ENCODE data around the gene TXN2. TPM values are rescaled to one million over a fixed set of nuclear protein-coding genes. Genes with fewer than 3 reads are reported as not detected.
A peak's percentile ranks its signal among the peaks of the same experiment; 100 is the strongest.
"Not testable (repeated sequence)": the region's sequence is repeated elsewhere in the genome, so short reads cannot be mapped to it uniquely, and the experiment has no call there.

The TXN2 gene, protein sequence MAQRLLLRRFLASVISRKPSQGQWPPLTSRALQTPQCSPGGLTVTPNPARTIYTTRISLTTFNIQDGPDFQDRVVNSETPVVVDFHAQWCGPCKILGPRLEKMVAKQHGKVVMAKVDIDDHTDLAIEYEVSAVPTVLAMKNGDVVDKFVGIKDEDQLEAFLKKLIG
- 23.1 and 36.3 TPM in 2 replicates for total RNA-seq (2012; rRNA removed)

DNA sequence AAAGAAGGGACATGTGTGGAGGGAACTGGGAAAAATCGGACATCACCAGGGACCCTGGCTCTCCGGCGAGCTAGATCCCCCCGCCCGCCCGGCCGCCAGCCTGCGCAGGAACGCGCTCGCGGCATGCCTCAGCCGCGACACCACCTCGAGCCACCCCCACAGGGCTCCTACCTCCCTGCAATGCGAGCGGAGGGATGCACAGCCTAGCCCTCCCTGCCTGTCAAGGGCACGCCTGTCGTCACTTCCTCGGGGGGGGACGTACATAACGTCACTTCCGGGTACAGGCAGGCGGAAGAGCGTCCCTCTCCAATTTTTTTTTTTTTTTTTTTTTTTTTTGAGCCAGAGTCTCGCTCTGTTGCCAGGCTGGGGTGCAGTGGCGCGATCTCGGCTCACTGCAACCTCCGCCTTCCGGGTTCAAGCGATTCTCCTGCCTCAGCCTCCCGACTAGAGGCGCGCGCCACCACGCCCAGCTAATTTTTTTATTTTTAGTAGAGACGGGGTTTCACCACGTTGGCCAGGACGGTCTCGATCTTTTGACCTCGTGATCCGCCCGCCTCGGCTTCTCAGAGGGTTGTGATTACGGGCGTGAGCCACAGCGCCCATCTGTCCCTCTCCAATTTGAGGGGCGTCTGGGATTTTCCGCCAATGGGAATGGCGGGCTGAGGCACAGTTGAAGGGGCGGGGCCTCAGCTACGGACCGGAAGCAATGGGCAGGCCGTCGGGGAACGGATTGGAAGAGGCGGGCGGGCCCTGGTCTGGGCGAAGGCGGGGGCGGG lies at the start of gene TXN2:
TSS of gene TXN2 (minus strand) at position 248 of the 776 bp plus-strand sequence. CDS start 803 bp downstream, outside the sequence.
- H3K36me3 ChIP-seq (ENCODE audit: insufficient read depth, low read length): peaks cover 12% of the 10 kb centered on the region
- H3K9me3 ChIP-seq (replicated peaks; ENCODE audit: low read length): no peaks in the 10 kb centered on the region
- H3K27me3 ChIP-seq (ENCODE audit: control insufficient read depth, insufficient read depth, low read length): no peaks in the 10 kb centered on the region
- peaks cover 9% of the 10 kb centered on the region for H3K4me1 ChIP-seq (ENCODE audit: control insufficient read depth, insufficient read depth, low read length)
- peak within 1 kb of the TSS; percentile 75 for H3K4me3 ChIP-seq (ENCODE audit: low read length)
- peak within 1 kb of the TSS; percentile 80 for H3K4me2 ChIP-seq (ENCODE audit: low read length)
- H3K9ac ChIP-seq (ENCODE audit: low read depth, low read length): peak within 1 kb of the TSS; percentile 83

DNA sequence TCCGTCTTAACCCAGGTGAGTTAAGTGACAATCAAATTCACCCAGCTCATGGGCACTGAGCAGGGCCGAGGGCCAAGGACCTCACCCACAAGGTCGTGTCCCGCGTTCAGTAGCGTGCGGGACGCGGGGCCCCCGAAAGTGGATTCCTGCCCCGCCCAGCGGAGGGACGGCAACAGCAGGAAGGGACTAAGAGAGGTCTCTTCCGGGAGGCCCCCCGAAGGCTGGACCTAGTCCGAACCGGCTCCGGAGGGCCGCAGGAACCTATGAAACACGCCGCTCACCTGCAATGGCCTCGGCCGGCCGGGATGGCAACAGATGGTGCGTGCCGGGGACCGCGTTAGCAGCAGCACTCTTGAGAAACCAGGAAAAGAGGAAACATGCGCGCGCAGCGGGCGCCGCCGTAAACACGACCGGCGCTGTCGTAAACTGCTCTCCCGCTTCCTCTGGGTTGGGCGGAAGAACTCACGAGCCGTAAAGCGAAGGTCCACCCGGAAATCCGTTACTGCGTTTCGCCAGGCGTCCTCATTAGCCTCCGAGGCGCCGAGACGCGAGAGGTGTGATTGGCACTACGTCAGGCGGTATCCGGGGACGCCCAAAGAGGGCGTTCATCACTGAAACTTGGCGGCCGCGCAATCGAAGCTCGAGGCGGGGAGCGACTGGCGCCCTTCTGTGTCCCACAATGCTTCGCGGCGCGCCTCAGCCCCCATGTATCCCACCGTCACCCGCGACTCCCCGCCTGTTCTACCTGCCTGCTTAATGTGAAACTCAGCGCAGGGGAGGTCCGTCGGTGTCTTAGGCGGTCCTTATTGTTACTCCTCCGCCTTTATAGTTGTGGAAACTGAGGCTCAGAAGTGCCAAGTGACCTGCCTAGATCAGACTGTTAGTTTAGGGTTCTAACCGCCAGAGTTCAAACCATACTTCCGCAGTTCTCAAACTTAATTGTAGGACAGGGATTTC lies 47.6 kb upstream of the TXN2 start, which contains the start of gene EIF3D:
TSS of gene EIF3D (minus strand) at position 372 of the 957 bp plus-strand sequence. CDS start 3,045 bp downstream, outside the sequence.
- Histone ChIP-seq H3K4me2 (ENCODE audit: low read length) (peak within 1 kb of the TSS; percentile 94), H3K4me1 (ENCODE audit: control insufficient read depth, insufficient read depth, low read length) (peaks cover 19% of the 10 kb centered on the region), H3K27me3 (ENCODE audit: control insufficient read depth, insufficient read depth, low read length) (no peaks in the 10 kb centered on the region), H3K36me3 (ENCODE audit: insufficient read depth, low read length) (peaks cover 29% of the 10 kb centered on the region), H3K4me3 (ENCODE audit: low read length) (peak within 1 kb of the TSS; percentile 96), H3K9me3 (replicated peaks; ENCODE audit: low read length) (no peaks in the 10 kb centered on the region), H3K9ac (ENCODE audit: low read depth, low read length) (peak within 1 kb of the TSS; percentile 99)

DNA sequence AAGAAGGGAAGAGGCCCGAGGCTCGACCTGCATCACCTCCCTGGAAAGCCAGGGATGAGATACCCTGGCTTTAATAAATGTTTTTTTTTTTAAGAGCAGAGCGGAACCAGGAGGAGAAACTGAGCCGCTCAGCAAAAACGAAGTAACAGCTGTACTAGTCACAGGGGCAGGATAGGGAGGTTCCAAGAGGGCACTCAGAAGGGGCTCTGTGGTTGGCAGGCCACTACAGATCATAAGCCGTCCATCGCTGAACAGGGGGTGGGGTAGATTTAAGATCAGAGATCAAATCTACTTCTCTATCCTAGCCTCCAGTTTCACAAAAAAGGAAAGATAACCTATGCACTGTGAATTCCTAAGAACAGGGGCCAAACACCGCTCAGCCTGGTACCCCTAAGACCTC lies 46.9 kb upstream of the TXN2 start:
- H3K4me3 ChIP-seq (ENCODE audit: low read length): peak overlapping the region; percentile 96

DNA sequence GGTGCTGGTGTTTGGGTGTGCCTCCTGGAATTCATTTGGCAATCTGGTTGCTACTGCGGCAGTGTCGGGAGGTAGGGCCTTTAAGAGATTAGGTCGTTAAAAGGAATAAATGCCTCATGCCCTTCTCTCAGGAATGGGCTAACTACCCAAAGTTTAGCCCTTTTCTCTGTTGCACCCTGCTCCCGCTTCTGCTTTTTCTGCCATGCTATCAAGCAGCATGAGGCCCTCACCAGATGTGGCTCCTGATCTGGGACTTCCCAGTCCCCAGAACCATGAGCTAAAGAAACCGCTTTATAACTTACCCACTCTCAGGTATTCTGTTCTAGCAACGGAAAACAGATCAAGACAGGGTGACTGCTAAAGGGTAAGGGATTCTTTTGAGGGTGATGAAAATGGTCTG lies 41.2 kb upstream of the TXN2 start:
- no peaks in the 10 kb centered on the region for H3K27me3 ChIP-seq (ENCODE audit: control insufficient read depth, insufficient read depth, low read length)
- H3K36me3 ChIP-seq (ENCODE audit: insufficient read depth, low read length): peaks cover 89% of the 10 kb centered on the region
- no peak overlapping the region for H3K9ac ChIP-seq (ENCODE audit: low read depth, low read length)
- H3K4me2 ChIP-seq (ENCODE audit: low read length): no peak overlapping the region
- no peaks in the 10 kb centered on the region for H3K9me3 ChIP-seq (replicated peaks; ENCODE audit: low read length)
- peaks cover 10% of the 10 kb centered on the region for H3K4me1 ChIP-seq (ENCODE audit: control insufficient read depth, insufficient read depth, low read length)
- H3K4me3 ChIP-seq (ENCODE audit: low read length): no peak overlapping the region

More for the DNA sequence above, 46.9 kb upstream of the TXN2 start:
- peak overlapping the region; percentile 85 for H3K4me2 ChIP-seq (ENCODE audit: low read length)
- peaks cover 37% of the 10 kb centered on the region for H3K36me3 ChIP-seq (ENCODE audit: insufficient read depth, low read length)
- peak overlapping the region; percentile 99 for H3K9ac ChIP-seq (ENCODE audit: low read depth, low read length)
- H3K9me3 ChIP-seq (replicated peaks; ENCODE audit: low read length): no peaks in the 10 kb centered on the region
- H3K4me1 ChIP-seq (ENCODE audit: control insufficient read depth, insufficient read depth, low read length): peaks cover 19% of the 10 kb centered on the region
- H3K27me3 ChIP-seq (ENCODE audit: control insufficient read depth, insufficient read depth, low read length): no peaks in the 10 kb centered on the region

DNA sequence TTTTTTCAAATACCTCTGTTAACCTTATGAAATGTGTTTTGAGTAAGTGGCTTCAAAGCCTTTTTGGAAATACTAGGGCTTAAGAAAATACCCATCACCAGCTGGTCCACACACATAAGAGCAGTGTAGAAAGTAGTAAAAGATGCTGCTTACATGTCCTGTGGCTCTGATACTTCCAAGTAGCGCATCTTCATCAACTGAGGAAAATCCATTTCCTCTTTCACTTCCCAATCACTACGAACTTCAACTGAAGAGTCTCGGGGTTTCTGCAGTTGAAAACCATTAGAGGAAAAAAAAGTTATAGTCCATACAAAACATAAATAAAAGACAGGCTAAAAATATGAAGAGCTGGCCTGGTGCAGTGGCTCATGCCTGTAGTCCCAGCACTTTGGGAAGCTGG lies 39.0 kb upstream of the TXN2 start:
- Histone ChIP-seq H3K36me3 (ENCODE audit: insufficient read depth, low read length) (peaks cover 96% of the 10 kb centered on the region), H3K27me3 (ENCODE audit: control insufficient read depth, insufficient read depth, low read length) (no peaks in the 10 kb centered on the region), H3K9me3 (replicated peaks; ENCODE audit: low read length) (no peaks in the 10 kb centered on the region), H3K9ac (ENCODE audit: low read depth, low read length) (no peak overlapping the region), H3K4me3 (ENCODE audit: low read length) (no peak overlapping the region), H3K4me1 (ENCODE audit: control insufficient read depth, insufficient read depth, low read length) (no peaks in the 10 kb centered on the region), H3K4me2 (ENCODE audit: low read length) (no peak overlapping the region)

GRCh38 chr22:36519906-36520305 lies 38.5 kb upstream of the TXN2 start:
- H3K4me3 ChIP-seq (ENCODE audit: low read length); H3K27me3 ChIP-seq (ENCODE audit: control insufficient read depth, insufficient read depth, low read length); H3K9ac ChIP-seq (ENCODE audit: low read depth, low read length); H3K4me1 ChIP-seq (ENCODE audit: control insufficient read depth, insufficient read depth, low read length); H3K9me3 ChIP-seq (replicated peaks; ENCODE audit: low read length); H3K4me2 ChIP-seq (ENCODE audit: low read length): not testable (repeated sequence)
- H3K36me3 ChIP-seq (ENCODE audit: insufficient read depth, low read length): peaks cover 93% of the 10 kb centered on the region

DNA sequence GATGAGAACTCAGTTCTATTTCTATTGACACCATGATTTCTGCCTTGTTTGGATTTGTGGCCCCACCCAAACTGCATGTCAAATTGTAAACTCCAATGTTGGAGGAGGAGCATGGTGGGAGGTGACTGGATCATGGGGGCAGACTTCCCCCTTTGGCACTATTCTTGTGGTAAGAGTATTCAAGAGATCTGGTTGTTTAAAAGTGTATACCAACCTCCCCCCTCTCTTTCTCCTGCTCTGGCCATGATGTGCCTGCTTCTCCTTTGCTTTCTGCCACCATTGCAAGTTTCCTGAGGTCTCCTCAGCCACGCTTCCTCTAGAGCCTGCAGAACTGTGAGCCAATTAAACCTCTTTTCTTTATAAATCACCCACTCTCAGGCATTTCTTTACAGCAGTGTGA lies 33.3 kb upstream of the TXN2 start:
- Histone ChIP-seq H3K4me1 (ENCODE audit: control insufficient read depth, insufficient read depth, low read length) (no peaks in the 10 kb centered on the region), H3K4me3 (ENCODE audit: low read length) (no peak overlapping the region), H3K27me3 (ENCODE audit: control insufficient read depth, insufficient read depth, low read length) (no peaks in the 10 kb centered on the region), H3K9ac (ENCODE audit: low read depth, low read length) (no peak overlapping the region), H3K36me3 (ENCODE audit: insufficient read depth, low read length) (peaks cover 88% of the 10 kb centered on the region), H3K4me2 (ENCODE audit: low read length) (no peak overlapping the region), H3K9me3 (replicated peaks; ENCODE audit: low read length) (no peaks in the 10 kb centered on the region)

- Histone ChIP-seq H3K4me1 (ENCODE audit: control insufficient read depth, insufficient read depth, low read length) (no peaks in the 10 kb centered on the region), H3K4me2 (ENCODE audit: low read length) (no peak overlapping the region), H3K9me3 (replicated peaks; ENCODE audit: low read length) (no peaks in the 10 kb centered on the region), H3K4me3 (ENCODE audit: low read length) (no peak overlapping the region), H3K27me3 (ENCODE audit: control insufficient read depth, insufficient read depth, low read length) (no peaks in the 10 kb centered on the region), H3K9ac (ENCODE audit: low read depth, low read length) (no peak overlapping the region), H3K36me3 (ENCODE audit: insufficient read depth, low read length) (peaks cover 72% of the 10 kb centered on the region)
Measured at GRCh38 chr22:36512991-36513390, 31.6 kb upstream of the TXN2 start.

- Histone ChIP-seq H3K4me2 (ENCODE audit: low read length) (no peak overlapping the region), H3K27me3 (ENCODE audit: control insufficient read depth, insufficient read depth, low read length) (no peaks in the 10 kb centered on the region), H3K4me3 (ENCODE audit: low read length) (no peak overlapping the region), H3K9me3 (replicated peaks; ENCODE audit: low read length) (no peaks in the 10 kb centered on the region), H3K4me1 (ENCODE audit: control insufficient read depth, insufficient read depth, low read length) (peaks cover 3% of the 10 kb centered on the region), H3K36me3 (ENCODE audit: insufficient read depth, low read length) (peaks cover 66% of the 10 kb centered on the region), H3K9ac (ENCODE audit: low read depth, low read length) (no peak overlapping the region)
Measured at GRCh38 chr22:36512333-36512732, 30.9 kb upstream of the TXN2 start.

- H3K4me2 ChIP-seq (ENCODE audit: low read length): no peak overlapping the region
- peaks cover 54% of the 10 kb centered on the region for H3K36me3 ChIP-seq (ENCODE audit: insufficient read depth, low read length)
- no peak overlapping the region for H3K4me3 ChIP-seq (ENCODE audit: low read length)
- H3K9ac ChIP-seq (ENCODE audit: low read depth, low read length): no peak overlapping the region
- no peaks in the 10 kb centered on the region for H3K27me3 ChIP-seq (ENCODE audit: control insufficient read depth, insufficient read depth, low read length)
- peaks cover 13% of the 10 kb centered on the region for H3K4me1 ChIP-seq (ENCODE audit: control insufficient read depth, insufficient read depth, low read length)
- H3K9me3 ChIP-seq (replicated peaks; ENCODE audit: low read length): no peaks in the 10 kb centered on the region
Measured at GRCh38 chr22:36510966-36511881, 29.8 kb upstream of the TXN2 start.
